Ishikawa (cell line): ENCODE measurements around the gene GRIK4.

ENCODE experiments used
- CEBPB ChIP-seq: IDR thresholded peaks from 2 replicates; pipeline ENCODE4 v1.6.1; 2012
- CREB1 ChIP-seq: IDR thresholded peaks from 2 replicates; pipeline ENCODE4 v1.6.1; 2012; ENCODE audit warnings: low read depth
- EGR1 ChIP-seq: IDR thresholded peaks from 2 replicates; pipeline ENCODE4 v1.6.1; 2012
- EP300 ChIP-seq: IDR thresholded peaks from 2 replicates; pipeline ENCODE4 v1.6.1; 2012; ENCODE audit warnings: borderline replicate concordance
- FOXM1 ChIP-seq: IDR thresholded peaks from 2 replicates; pipeline ENCODE4 v1.6.1; 2012; ENCODE audit warnings: low read depth, borderline replicate concordance
- MAX ChIP-seq: IDR thresholded peaks from 2 replicates; pipeline ENCODE4 v1.6.1; 2012
- NFIC ChIP-seq: IDR thresholded peaks from 2 replicates; pipeline ENCODE4 v1.6.1; 2012
- RAD21 ChIP-seq: IDR thresholded peaks from 2 replicates; pipeline ENCODE4 v1.6.1; 2012; ENCODE audit warnings: low read depth
- REST ChIP-seq: IDR thresholded peaks from 2 replicates; pipeline ENCODE4 v1.6.1; 2012; ENCODE audit warnings: low read depth, mild to moderate bottlenecking
- TAF1 ChIP-seq: IDR thresholded peaks from 2 replicates; pipeline ENCODE4 v1.6.1; 2012; ENCODE audit warnings: low read depth, mild to moderate bottlenecking
- TCF12 ChIP-seq: IDR thresholded peaks from 2 replicates; pipeline ENCODE4 v1.6.1; 2012; ENCODE audit warnings: low read depth
- TEAD4 ChIP-seq: IDR thresholded peaks from 2 replicates; pipeline ENCODE4 v1.6.1; 2012
- USF1 ChIP-seq: IDR thresholded peaks from 2 replicates; pipeline ENCODE4 v1.6.1; 2012
- YY1 ChIP-seq: IDR thresholded peaks from 2 replicates; pipeline ENCODE4 v1.6.1; 2012; ENCODE audit warnings: low read depth
- ZBTB7A ChIP-seq: IDR thresholded peaks from 2 replicates; pipeline ENCODE4 v1.6.1; 2012; ENCODE audit warnings: low read depth

The GRIK4 gene

GRCh38 chr11:120871194-120871593 lies 359.6 kb downstream of the GRIK4 start:
- no peak for TF ChIP-seq CEBPB
- no peak for TF ChIP-seq TAF1

GRCh38 chr11:120871924-120872323 lies 360.4 kb downstream of the GRIK4 start:
- TF ChIP-seq TEAD4 (no peak), YY1 (no peak), USF1 (no peak)

- no peak for TF ChIP-seq RAD21
- no peak for TF ChIP-seq EP300
- TF ChIP-seq NFIC, result no peak
- TF ChIP-seq YY1, result no peak
- no peak for TF ChIP-seq ZBTB7A
- no peak for TF ChIP-seq TEAD4
- TF ChIP-seq CREB1, result no peak
- no peak for TF ChIP-seq TAF1
- TF ChIP-seq REST, result no peak
- no peak for TF ChIP-seq MAX
- no peak for TF ChIP-seq CEBPB
- no peak for TF ChIP-seq USF1
- no peak for TF ChIP-seq TCF12
- TF ChIP-seq FOXM1, result no peak
These were observed 362.6 kb downstream of the GRIK4 start for GRCh38 chr11:120873966-120874735.

GRCh38 chr11:120875986-120876385 lies 364.4 kb downstream of the GRIK4 start:
- TF ChIP-seq CEBPB (no peak), FOXM1 (no peak), TCF12 (no peak), YY1 (no peak), USF1 (no peak), CREB1 (no peak), TEAD4 (no peak), TAF1 (no peak), ZBTB7A (no peak), NFIC (no peak), EGR1 (no peak), REST (no peak), EP300 (no peak), RAD21 (no peak), MAX (no peak)

- TF ChIP-seq EP300, result no peak
- TF ChIP-seq TAF1, result no peak
- no peak for TF ChIP-seq FOXM1
- TF ChIP-seq REST, result no peak
- no peak for TF ChIP-seq NFIC
- no peak for TF ChIP-seq CREB1
- TF ChIP-seq TCF12, result no peak
- no peak for TF ChIP-seq EGR1
These were observed 366.3 kb downstream of the GRIK4 start for GRCh38 chr11:120877746-120878365.
